HG03045 (cell line): Measurements from ENCODE around the gene CAPS.

ENCODE experiments used
- ATAC-seq: cut with Tn5 transposase; IDR thresholded peaks from one replicate; pipeline ENCODE4 v1.9.1; 2021; ENCODE audit warnings: mild to moderate bottlenecking, moderate library complexity; ENCODE audit not compliant: unreplicated experiment

CAPS gene

GRCh38 chr19:5933391-5934068, 19.5 kb downstream of the CAPS start:
- ATAC-seq: no peak

GRCh38 chr19:5934069-5934401, 20.0 kb downstream of the CAPS start:
- ATAC-seq: no peak

GRCh38 chr19:5934774-5935472, 20.9 kb downstream of the CAPS start:
- no peak for ATAC-seq

GRCh38 chr19:5935473-5936291, 21.6 kb downstream of the CAPS start:
- no peak for ATAC-seq

GRCh38 chr19:5936292-5936592, 22.2 kb downstream of the CAPS start:
- ATAC-seq: no peak

GRCh38 chr19:5937550-5937949, 23.5 kb downstream of the CAPS start:
- no peak for ATAC-seq

- ATAC-seq: no peak
Observed at GRCh38 chr19:5940260-5941208, 26.5 kb downstream of the CAPS start.

GRCh38 chr19:5941673-5942072, 27.6 kb downstream of the CAPS start:
- ATAC-seq: no peak

- ATAC-seq: no peak
Observed at GRCh38 chr19:5943045-5943444, 29.0 kb downstream of the CAPS start.

- ATAC-seq: no peak
Observed at GRCh38 chr19:5943623-5944022, 29.6 kb downstream of the CAPS start.

- no peak for ATAC-seq
Observed at GRCh38 chr19:5947435-5947834, 33.4 kb downstream of the CAPS start.

- no peak for ATAC-seq
Observed at GRCh38 chr19:5948752-5949564, 34.9 kb downstream of the CAPS start.

- no peak for ATAC-seq
Observed at GRCh38 chr19:5949792-5950305, 35.8 kb downstream of the CAPS start.

- no peak for ATAC-seq
Observed at GRCh38 chr19:5950741-5951140, 36.7 kb downstream of the CAPS start.

GRCh38 chr19:5951338-5951861, 37.3 kb downstream of the CAPS start:
- no peak for ATAC-seq

- no peak for ATAC-seq
Observed at GRCh38 chr19:5952193-5953029, 38.4 kb downstream of the CAPS start.

GRCh38 chr19:5953030-5953589, 39.1 kb downstream of the CAPS start:
- ATAC-seq: no peak

- no peak for ATAC-seq
Observed at GRCh38 chr19:5953680-5954213, 39.7 kb downstream of the CAPS start.
